Left lobe of liver (tissue), 2 donors: ENCODE data around the gene DRICH1. TPM values are rescaled to one million over a fixed set of nuclear protein-coding genes. Genes with fewer than 3 reads are reported as not detected.
"Not testable (repeated sequence)": the region's sequence is repeated elsewhere in the genome, so short reads cannot be mapped to it uniquely, and the experiment has no call there.

Source experiments
- ATAC-seq: fragments of 200-7000 bp; cut with Tn5 transposase; one replicate; pipeline ENCODE4 v1.9.1; 2020; ENCODE audit warnings: mild to moderate bottlenecking, moderate library complexity
- DNase-seq: peaks from one replicate; pipeline ENCODE4 v3.0.0-alpha.2; 2020; ENCODE audit warnings: low spot score
- total RNA-seq: library from RNA; stranded (reverse); gene quantifications from one replicate; pipeline ENCODE4 v1.2.1, GENCODE V29; 2021
- donor health status: DM: no; HTN: no; CAD: no; lungs with moderate emphysema.
- donor health status: DM: no; HTN: yes; CAD: no.

DRICH1 gene
- total RNA-seq, 1 donor from 2014 or later, result 0.18 TPM

DNA sequence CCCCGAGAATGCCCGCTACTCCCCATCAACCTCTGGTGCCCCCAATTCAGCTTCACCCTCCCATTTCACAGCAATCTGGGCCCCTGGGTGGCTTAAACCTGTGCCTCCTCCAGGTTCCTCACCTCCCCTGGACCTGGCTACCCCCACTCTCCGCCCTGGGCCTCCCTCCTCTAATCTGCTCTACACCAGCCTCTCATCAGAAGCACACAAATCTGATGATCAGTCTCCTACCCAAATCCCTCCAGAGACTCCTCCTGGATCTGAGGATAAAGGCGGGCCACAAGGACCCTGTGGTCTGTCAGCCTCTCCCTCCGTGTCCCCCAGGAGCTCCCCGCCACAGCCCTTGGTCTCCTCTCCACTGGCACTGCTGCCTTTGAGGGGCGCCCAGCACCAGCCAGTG is 28.9 kb downstream of the DRICH1 start:
- ATAC-seq, result no peak

DNA sequence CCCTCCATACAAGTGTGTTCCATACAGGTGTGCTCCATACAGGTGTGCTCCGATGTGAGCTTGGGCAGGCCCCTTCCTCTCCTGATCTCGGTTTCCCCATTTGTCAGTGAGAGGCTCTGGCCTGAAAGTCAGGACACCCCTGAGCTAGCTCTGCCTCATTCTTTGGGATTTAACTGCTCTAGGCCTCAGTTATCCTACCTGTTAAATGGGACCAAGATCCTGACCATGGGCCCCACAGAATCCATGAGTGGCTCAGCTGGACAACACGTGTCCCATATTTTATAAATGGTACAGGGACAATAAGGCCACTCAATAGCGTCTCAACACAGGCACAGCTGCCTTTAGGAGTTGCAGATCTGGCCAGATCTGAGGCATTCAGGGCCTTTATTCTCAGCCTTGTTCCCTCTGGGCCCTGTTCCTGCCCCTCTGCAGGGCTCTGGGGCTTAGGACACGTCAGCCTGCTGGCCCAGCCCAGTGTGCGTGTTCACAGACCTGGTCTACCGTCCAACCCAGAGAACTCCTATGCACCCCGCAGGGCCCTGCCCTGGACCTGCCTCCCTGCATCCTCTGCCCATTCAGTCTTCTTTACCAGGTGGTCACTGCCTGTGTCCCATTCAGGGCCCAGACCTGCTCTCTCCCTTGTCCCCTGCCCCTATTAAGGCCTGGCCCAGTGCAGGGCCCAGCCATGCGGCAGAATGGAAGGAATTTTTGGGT is 33.2 kb downstream of the DRICH1 start:
- no peak for ATAC-seq

More for the DNA sequence above, 28.9 kb downstream of the DRICH1 start:
- DNase-seq, result no peak

DNA sequence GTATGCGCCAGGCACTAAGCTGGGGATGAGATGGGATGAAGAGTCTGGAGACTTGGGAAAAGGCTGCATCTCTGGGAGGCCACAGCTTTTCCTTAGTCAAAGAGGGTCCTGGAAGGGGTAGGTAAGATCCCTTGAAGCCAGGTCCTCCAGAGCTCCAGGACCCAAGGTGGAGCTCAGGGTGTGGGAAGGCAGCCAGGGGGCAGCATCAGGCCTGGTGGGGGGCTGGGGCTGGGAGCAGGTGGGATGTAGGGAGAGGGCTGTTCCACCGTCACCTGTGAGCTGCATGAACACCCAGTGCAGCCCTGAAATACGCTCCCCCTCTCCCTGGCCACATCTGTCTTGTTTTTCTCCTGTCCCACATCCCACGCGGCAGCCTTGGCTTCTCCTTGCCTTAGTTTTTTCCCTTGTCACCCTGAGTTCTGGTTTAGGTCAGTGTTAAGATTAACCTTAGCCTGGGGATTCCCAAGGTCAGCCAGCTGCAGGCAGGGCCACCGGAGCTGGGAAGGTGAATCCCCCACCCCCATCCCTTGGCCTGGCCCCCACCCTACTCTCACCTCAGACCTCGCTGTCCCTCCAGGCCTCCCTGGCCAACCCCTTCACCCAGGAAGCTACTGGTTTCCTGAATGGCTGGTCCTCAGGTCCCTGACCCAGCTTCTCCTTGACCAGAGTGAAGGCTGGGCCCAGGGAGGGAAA is 34.4 kb downstream of the DRICH1 start:
- ATAC-seq, DNase-seq: not testable (repeated sequence)

More for the DNA sequence above, 33.2 kb downstream of the DRICH1 start:
- DNase-seq, result no peak

DNA sequence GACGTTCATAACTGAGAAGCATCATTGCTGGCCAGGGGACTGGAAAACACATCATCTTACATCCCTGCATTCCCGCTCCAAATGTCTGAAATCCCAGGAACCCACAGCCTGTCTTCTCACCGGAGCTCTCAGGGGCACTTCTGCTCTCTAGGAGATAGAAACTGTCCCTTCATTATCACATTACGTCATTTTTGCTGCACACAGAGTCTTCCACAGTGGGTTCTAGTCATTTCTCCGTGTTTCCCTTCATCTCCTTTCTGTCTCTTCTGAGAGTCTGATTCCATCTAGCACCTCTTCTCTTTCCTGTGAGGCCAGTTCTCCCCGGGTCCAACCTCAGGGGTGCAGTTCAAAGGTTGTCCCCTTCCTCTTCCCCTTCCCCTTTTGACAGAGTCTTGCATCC is 36.2 kb downstream of the DRICH1 start:
- DNase-seq, ATAC-seq: not testable (repeated sequence)

GRCh38 chr22:23591846-23592245 is 40.3 kb downstream of the DRICH1 start:
- DNase-seq (no peak), ATAC-seq (no peak)

DNA sequence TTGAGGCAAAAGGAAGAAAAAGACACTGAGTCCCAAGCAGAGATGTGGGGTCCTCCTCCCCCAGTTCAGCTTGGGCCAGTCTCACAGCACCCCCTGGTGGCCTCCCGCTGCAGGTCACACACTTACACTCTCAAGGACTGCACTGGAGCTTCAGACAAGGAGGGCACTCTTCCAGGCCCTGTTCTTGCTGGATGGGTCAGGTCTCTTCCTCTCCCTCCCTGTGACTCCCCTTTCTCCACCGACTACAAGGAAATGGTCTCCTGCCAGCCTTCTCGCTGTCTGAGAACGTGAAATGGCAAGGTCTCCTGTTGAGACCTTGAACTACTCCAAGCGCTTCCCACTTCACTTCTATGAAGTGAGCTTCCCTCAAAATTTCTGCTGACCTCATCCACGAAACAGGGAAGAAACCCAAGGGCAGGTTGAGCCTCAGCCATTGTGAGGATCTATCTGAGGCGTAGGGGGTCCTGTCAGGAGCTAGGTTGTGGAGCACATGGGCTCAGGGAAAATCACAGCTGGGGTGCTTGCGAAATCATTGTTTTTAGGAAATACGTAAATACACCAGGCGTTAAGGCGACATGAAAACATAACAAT is 40.8 kb downstream of the DRICH1 start:
- DNase-seq (peak; percentile 58), ATAC-seq (peak; percentile 90)

DNA sequence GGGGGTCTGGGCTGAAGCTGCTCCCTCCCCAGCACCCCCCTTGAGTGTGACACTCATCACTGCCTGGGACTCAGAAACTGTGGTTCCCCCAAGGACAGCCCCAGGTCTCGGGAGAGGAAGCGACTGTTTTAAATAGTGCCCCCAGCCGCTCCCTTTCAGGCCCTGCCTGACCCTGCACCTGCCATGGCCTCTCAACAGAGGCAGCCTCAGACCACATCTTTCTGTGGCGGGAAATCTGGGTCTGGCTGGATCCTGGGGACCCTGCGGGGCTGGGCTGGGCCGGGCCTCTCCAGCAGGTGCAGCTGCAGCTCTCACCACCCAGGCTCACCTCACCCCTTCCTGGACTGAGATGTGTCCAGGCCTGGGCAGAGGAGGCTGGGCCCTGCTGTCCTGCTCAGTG is 48.3 kb downstream of the DRICH1 start:
- ATAC-seq, result no peak

DNA sequence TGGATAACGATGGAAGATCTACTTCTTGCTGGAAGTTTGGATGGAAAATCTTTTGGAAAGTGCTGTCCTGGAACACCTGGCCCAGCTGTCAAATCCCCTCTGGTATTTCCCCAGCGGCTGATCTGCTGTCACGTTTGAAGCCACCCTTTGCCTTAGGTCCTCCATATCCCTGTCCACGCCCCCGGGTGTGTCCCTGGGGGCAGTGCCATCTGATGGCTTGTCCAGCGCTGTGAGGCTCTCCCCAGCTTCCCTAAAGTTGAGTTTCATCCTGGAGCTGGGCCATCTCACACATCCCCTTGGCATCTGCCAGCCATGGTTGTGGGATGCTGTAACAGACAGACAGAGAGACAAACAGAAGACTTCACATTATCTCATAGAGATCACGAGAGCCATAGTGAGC is 49.0 kb downstream of the DRICH1 start:
- ATAC-seq, result no peak
- no peak for DNase-seq

More for the DNA sequence above, 48.3 kb downstream of the DRICH1 start:
- no peak for DNase-seq

GRCh38 chr22:23581260-23581650 is 50.9 kb downstream of the DRICH1 start:
- no peak for ATAC-seq
- DNase-seq, result no peak

GRCh38 chr22:23580576-23581259 is 51.4 kb downstream of the DRICH1 start:
- DNase-seq, result no peak
- no peak for ATAC-seq

- DNase-seq (no peak), ATAC-seq (no peak)
Measured at GRCh38 chr22:23579870-23580575, 52.1 kb downstream of the DRICH1 start, which contains the start of gene IGLL1. Gene IGLL1 (minus strand): TSS chr22:23580290. CDS start chr22:23580190, 100 bp downstream.

- no peak for DNase-seq
- ATAC-seq, result no peak
Measured at GRCh38 chr22:23579280-23579679, 52.8 kb downstream of the DRICH1 start.

GRCh38 chr22:23578306-23578705 is 53.8 kb downstream of the DRICH1 start:
- DNase-seq (no peak), ATAC-seq (no peak)

DNA sequence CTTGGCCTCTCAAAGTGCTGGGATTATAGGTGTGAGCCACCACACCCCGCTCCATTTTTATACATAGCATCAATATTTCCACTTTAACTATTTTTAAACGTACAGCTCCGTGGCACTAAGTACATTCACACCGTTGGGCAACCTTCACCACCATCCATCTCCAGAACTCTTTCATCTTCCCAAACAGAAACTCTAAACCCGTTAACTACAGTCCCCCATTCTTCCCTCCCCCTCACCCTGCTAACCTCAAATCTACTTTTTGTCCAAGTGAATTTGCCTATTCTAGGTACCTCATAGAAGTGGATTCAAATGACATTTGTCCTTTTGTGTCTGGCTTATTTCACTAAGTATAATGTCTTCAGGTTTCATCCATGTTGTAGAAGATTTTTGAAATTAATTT is 55.4 kb downstream of the DRICH1 start:
- ATAC-seq, result no peak
- DNase-seq, result no peak

GRCh38 chr22:23575601-23576000 is 56.5 kb downstream of the DRICH1 start:
- no peak for ATAC-seq
- no peak for DNase-seq

DNA sequence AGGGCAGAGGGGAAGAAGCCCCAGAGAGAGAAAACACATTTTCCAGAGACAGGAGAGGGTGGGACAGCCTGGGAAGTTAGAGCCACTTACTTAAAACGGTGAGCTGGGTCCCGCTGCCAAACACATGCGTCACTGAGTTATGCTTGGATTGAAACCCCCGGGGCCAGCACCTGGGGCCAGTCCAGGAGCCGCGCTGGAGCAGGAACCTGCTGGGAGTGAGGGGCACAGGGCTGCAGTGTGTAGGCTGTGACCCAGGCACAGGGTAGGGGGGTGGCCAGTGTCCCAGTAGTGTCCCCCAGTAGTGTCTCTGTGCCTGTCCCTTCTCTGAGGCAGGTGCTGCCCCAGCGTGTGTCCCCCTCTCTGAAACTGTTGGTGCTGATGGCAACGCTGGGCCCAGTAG is 57.2 kb downstream of the DRICH1 start:
- DNase-seq (no peak), ATAC-seq (no peak)

- ATAC-seq, result no peak
- DNase-seq, result no peak
Measured at GRCh38 chr22:23574371-23574811, 57.7 kb downstream of the DRICH1 start.

GRCh38 chr22:23573701-23574235 is 58.4 kb downstream of the DRICH1 start:
- ATAC-seq, DNase-seq: not testable (repeated sequence)

DNA sequence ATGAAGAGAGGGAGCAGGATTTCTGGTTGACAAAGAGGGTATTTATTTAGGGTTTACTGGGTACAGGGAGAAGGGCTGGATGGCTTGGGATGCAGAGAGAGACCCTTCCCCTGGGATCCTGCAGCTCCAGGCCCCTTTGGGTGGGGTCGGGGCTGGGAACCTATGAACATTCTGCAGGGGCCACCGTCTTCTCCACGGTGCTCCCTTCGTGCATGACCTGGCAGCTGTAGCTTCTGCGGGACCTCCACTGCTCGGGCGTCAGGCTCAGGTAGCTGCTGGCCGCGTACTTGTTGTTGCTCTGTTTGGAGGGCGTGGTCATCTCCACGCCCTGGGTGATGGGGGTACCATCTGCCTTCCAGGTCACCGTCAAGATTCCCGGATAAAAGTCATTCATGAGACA is 59.0 kb downstream of the DRICH1 start:
- not testable (repeated sequence) for DNase-seq, ATAC-seq

DNA sequence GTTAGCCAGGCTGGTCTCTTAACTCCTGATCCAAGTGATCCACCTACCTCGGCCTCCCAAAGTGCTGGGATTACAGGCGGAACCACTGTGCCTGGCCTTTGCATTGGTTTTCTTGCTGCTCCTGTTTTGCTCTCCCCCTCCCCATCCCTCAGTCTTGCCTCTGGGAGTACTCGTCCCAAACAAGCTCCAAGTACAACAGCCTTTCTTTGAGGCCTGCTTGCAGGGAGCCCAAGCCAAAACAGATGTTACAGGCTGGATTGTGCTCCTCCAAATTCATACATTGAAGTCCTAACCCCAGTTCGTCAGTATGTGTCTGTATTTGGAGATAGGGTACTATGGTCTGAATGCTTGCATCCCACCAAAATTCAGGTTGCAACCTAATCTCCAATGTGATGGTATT is 60.6 kb downstream of the DRICH1 start:
- DNase-seq, result no peak
- ATAC-seq, result no peak
